HCT116 (cell line): ENCODE measurements around the gene SETD1A. TPM values are rescaled to one million over a fixed set of nuclear protein-coding genes. Genes with fewer than 3 reads are reported as not detected.

Source experiments
- ATAC-seq: fragments of 200-7000 bp; cut with Tn5 transposase; 2 replicates; pipeline ENCODE4 v1.9.1; 2020; ENCODE audit warnings: mild to moderate bottlenecking, moderate library complexity
- BruUV-seq: library from RNA; stranded (reverse); fragments of 400-500 nt; replicated peaks from 2 replicates; lab custom pipeline; 2021; lab: Mats Ljungman, UMichigan
- CTCF ChIA-PET: fragments of 300-600 bp; sonication (Branson Sonifier 250); formaldehyde crosslinking; loops from one replicate; lab custom pipeline; 2021; ENCODE audit warnings: antibody characterized with exemption; lab: Charles Lee
- POLR2A ChIA-PET: fragments of 300-600, 350-600 bp; sonication (Branson Sonifier 250); formaldehyde crosslinking; loops from one replicate; lab custom pipeline; 2021; ENCODE audit warnings: antibody characterized with exemption; lab: Charles Lee
- RAD21 ChIA-PET, 2 experiments: fragments of 300-600 bp; sonication (Branson Sonifier 250); formaldehyde crosslinking; loops; one replicate each; lab custom pipeline; 2023; ENCODE audit warnings: low total read pairs in 2 of 2; ENCODE audit not compliant: uncharacterized antibody in 2 of 2, unreplicated experiment in 2 of 2, low non-redundant PET in 1 of 2; lab: Charles Lee
- DNase-seq: peaks from one replicate; pipeline ENCODE4 v3.0.0-alpha.2; 2010; ENCODE audit warnings: low read depth, low spot score
- H2AFZ ChIP-seq: fragments of 200-600 bp; shearing (Covaris generic), sonication (generic); 2 replicates; pipeline ENCODE4 v1.6.1; 2017; ENCODE audit warnings: low read depth, mixed run types, mixed read lengths, antibody characterized with exemption, low read length; ENCODE audit not compliant: poor library complexity, severe bottlenecking
- H3K27ac ChIP-seq: 2 replicates; pipeline ENCODE4 v1.5.1; 2012; ENCODE audit warnings: low read depth, low read length
- H3K27me3 ChIP-seq: fragments of 200-600 bp; sonication (generic); 2 replicates; pipeline ENCODE4 v1.6.1; 2016; ENCODE audit warnings: mixed run types, low read length, mixed read lengths; ENCODE audit not compliant: insufficient read depth
- H3K36me3 ChIP-seq, 2 experiments: fragments of 200-500 bp in 1 of 2; fragments of 200-600 bp in 1 of 2; sonication (Bioruptor generic) in 1 of 2; sonication (generic) in 1 of 2; 2 replicates each; pipeline versions ENCODE4 v1.5.1 to v1.6.1; 2014 to 2016; ENCODE audit warnings: low read length in 2 of 2, inconsistent platforms in 1 of 2, mixed read lengths in 1 of 2, mixed run types in 1 of 2; ENCODE audit not compliant: insufficient read depth in 2 of 2, control insufficient read depth in 1 of 2
- H3K4me1 ChIP-seq, 2 experiments: fragments of 200-600 bp in 1 of 2; sonication (generic) in 1 of 2; 2 replicates each; pipeline versions ENCODE4 v1.5.1 to v1.6.1; 2012 to 2017; ENCODE audit warnings: low read length in 2 of 2, inconsistent platforms in 1 of 2, mild to moderate bottlenecking in 1 of 2, mixed read lengths in 1 of 2, mixed run types in 1 of 2, moderate library complexity in 1 of 2; ENCODE audit not compliant: insufficient read depth in 2 of 2, control insufficient read depth in 1 of 2
- H3K4me2 ChIP-seq: fragments of 200-600 bp; sonication (generic); 2 replicates; pipeline ENCODE4 v1.6.1; 2017; ENCODE audit warnings: mixed run types, low read length, mixed read lengths
- H3K4me3 ChIP-seq, 2 experiments: fragments of 200-600 bp in 1 of 2; sonication (generic) in 1 of 2; replicated peaks in 1 of 2; 2 replicates each; pipeline ENCODE4 v1.5.1; 2011 to 2016; ENCODE audit warnings: low read length in 2 of 2, control low read depth in 1 of 2, low read depth in 1 of 2, mild to moderate bottlenecking in 1 of 2, mixed read lengths in 1 of 2, mixed run types in 1 of 2
- H3K79me2 ChIP-seq: fragments of 200-600 bp; sonication (generic); 2 replicates; pipeline ENCODE4 v1.6.1; 2017; ENCODE audit warnings: mild to moderate bottlenecking, mixed run types, low read length, moderate library complexity, mixed read lengths; ENCODE audit not compliant: insufficient read depth
- H3K9ac ChIP-seq: fragments of 200-600 bp; sonication (generic); 2 replicates; pipeline ENCODE4 v1.6.1; 2016; ENCODE audit warnings: low read length, mixed read lengths
- H3K9me2 ChIP-seq: fragments of 200-600 bp; sonication (generic), shearing (Covaris generic); 2 replicates; pipeline ENCODE4 v1.6.1; 2017; ENCODE audit warnings: mixed run types, mild to moderate bottlenecking, moderate library complexity; ENCODE audit not compliant: insufficient read depth
- H3K9me3 ChIP-seq, 2 experiments: fragments of 200-500 bp in 1 of 2; fragments of 200-600 bp in 1 of 2; sonication (Bioruptor generic) in 1 of 2; sonication (generic) in 1 of 2; 2 replicates each; pipeline ENCODE4 v1.6.1; 2014 to 2017; ENCODE audit warnings: low read length in 2 of 2, mixed read lengths in 2 of 2, inconsistent platforms in 1 of 2, low read depth in 1 of 2, mild to moderate bottlenecking in 1 of 2, mixed run types in 1 of 2, moderate library complexity in 1 of 2; ENCODE audit not compliant: control insufficient read depth in 1 of 2, insufficient read depth in 1 of 2
- H4K20me1 ChIP-seq: fragments of 200-600 bp; sonication (generic), shearing (Covaris generic); 2 replicates; pipeline ENCODE4 v1.6.1; 2017; ENCODE audit warnings: mixed run types, mild to moderate bottlenecking, moderate library complexity; ENCODE audit not compliant: insufficient read depth
- EGR1 ChIP-seq: IDR thresholded peaks from 2 replicates; pipeline ENCODE4 v1.6.1; 2012; ENCODE audit warnings: low read depth
- EZH2 ChIP-seq: fragments of 200-600 bp; sonication (generic); IDR thresholded peaks from 2 replicates; pipeline ENCODE4 v1.6.1; 2017; ENCODE audit warnings: antibody characterized with exemption, mixed run types
- POLR2A ChIP-seq: IDR thresholded peaks from 2 replicates; pipeline ENCODE4 v1.7.0; 2011; ENCODE audit warnings: borderline replicate concordance; ENCODE audit not compliant: insufficient read depth, insufficient read length; ENCODE audit errors: extremely low read depth
- POLR2AphosphoS5 ChIP-seq: IDR thresholded peaks from 2 replicates; pipeline ENCODE4 v1.6.1; 2011; ENCODE audit warnings: mild to moderate bottlenecking, low read depth, low read length, moderate library complexity
- SP1 ChIP-seq: IDR thresholded peaks from 2 replicates; pipeline ENCODE4 v1.6.1; 2012; ENCODE audit warnings: low read depth
- SRF ChIP-seq: IDR thresholded peaks from 2 replicates; pipeline ENCODE4 v1.6.1; 2012; ENCODE audit warnings: low read depth
- TCF7L2 ChIP-seq: IDR thresholded peaks from 2 replicates; pipeline ENCODE4 v1.7.0; 2011; ENCODE audit warnings: borderline replicate concordance, inconsistent platforms; ENCODE audit not compliant: insufficient read depth, insufficient read length; ENCODE audit errors: extremely low read depth
- ZFX ChIP-seq: fragments of 450-650 bp; IDR thresholded peaks from 2 replicates; pipeline ENCODE4 v1.6.1; 2017
- intact Hi-C: fragments of 100-400 bp; cut with micrococcal nuclease; formaldehyde crosslinking; loops from 2 replicates; pipeline ENCODE4 v1.10.0; 2022
- total RNA-seq: library from RNA; stranded (reverse); gene quantifications from one replicate; pipeline ENCODE4 v1.2.1, GENCODE V29; 2021; ENCODE audit not compliant: unreplicated experiment

The SETD1A gene
- total RNA-seq, 1 experiment from 2014 or later = 26.9 TPM

DNA sequence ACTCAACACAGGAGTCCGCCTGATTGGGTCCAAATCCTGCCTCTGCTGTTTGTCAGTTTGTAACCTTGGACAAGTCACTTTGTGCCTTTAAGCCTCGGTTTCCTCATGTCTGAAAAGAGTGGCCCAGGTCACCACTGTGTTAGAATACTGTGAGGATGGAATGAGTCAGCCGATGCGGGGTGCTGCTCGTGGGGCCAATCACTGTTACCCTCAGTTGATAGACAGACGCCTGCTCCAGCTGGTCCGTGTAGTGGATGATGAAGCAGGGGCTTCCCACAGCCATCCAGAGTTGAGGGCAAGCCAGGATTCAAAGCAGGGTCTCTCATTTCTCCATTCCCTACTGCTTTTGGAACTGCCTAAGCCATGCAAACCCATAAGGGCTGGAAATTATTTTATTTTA, 28.4 kb upstream of the SETD1A start:
- no peaks in the 10 kb centered on the region for H4K20me1 ChIP-seq
- ChIA-PET CTCF (no interaction called here), POLR2A (no interaction called here), RAD21 (no interaction called here)
- H3K4me3 ChIP-seq = no peak overlapping the region
- TF ChIP-seq SRF = no peak
- TF ChIP-seq POLR2AphosphoS5 = no peak
- no peak for TF ChIP-seq ZFX
- no peak for TF ChIP-seq SP1
- no peak for TF ChIP-seq EGR1
- TF ChIP-seq EZH2 = no peak
- no peak for TF ChIP-seq TCF7L2
- no TSS peak for BruUV-seq
- H3K27ac ChIP-seq = no peak overlapping the region
- no peaks in the 10 kb centered on the region for H3K27me3 ChIP-seq
- no peak overlapping the region for H3K9ac ChIP-seq
- H2AFZ ChIP-seq = no peak overlapping the region
- H3K36me3 ChIP-seq = peaks cover 9 to 26% of the 10 kb centered on the region in 2 experiments
- H3K79me2 ChIP-seq = peaks cover 10% of the 10 kb centered on the region; the same call in 1 of the 2 replicates
- no peaks in the 10 kb centered on the region for H3K9me3 ChIP-seq
- H3K4me1 ChIP-seq = peaks cover 7 to 15% of the 10 kb centered on the region in 2 experiments; a peak in 3 of 4 replicates
- DNase-seq (no peak), ATAC-seq (no peak)
- no peaks in the 10 kb centered on the region for H3K9me2 ChIP-seq
- H3K4me2 ChIP-seq = no peak overlapping the region
- intact Hi-C loops = no loop called here

- ChIA-PET POLR2A (no interaction called here), RAD21 (no interaction called here), CTCF (no interaction called here)
- Histone ChIP-seq H3K36me3 (peaks cover 9 to 31% of the 10 kb centered on the region in 2 experiments), H3K9ac (no peak overlapping the region), H3K79me2 (peaks cover under 1% of the 10 kb centered on the region; the same call in 1 of the 2 replicates), H3K9me3 (no peaks in the 10 kb centered on the region), H4K20me1 (no peaks in the 10 kb centered on the region), H3K4me3 (no peak overlapping the region), H2AFZ (no peak overlapping the region), H3K9me2 (no peaks in the 10 kb centered on the region), H3K4me2 (no peak overlapping the region), H3K27ac (no peak overlapping the region), H3K27me3 (no peaks in the 10 kb centered on the region), H3K4me1 (peaks cover 2 to 8% of the 10 kb centered on the region in 2 experiments; a peak in 1 of 4 replicates)
- no peak for DNase-seq
- no peak for TF ChIP-seq POLR2A
- intact Hi-C loops = no loop called here
- ATAC-seq = no peak
- no TSS peak for BruUV-seq
Measured at GRCh38 chr16:30930160-30930571, 27.4 kb upstream of the SETD1A start.
